GM18502 (cell line): ENCODE measurements around the gene FNDC11.
"Not testable (repeated sequence)": the region's sequence is repeated elsewhere in the genome, so short reads cannot be mapped to it uniquely, and the experiment has no call there.

Experiments
- ATAC-seq: cut with Tn5 transposase; IDR thresholded peaks from one replicate; pipeline ENCODE4 v1.9.1; 2021; ENCODE audit warnings: mild to moderate bottlenecking; ENCODE audit not compliant: unreplicated experiment, poor library complexity

Gene FNDC11

DNA sequence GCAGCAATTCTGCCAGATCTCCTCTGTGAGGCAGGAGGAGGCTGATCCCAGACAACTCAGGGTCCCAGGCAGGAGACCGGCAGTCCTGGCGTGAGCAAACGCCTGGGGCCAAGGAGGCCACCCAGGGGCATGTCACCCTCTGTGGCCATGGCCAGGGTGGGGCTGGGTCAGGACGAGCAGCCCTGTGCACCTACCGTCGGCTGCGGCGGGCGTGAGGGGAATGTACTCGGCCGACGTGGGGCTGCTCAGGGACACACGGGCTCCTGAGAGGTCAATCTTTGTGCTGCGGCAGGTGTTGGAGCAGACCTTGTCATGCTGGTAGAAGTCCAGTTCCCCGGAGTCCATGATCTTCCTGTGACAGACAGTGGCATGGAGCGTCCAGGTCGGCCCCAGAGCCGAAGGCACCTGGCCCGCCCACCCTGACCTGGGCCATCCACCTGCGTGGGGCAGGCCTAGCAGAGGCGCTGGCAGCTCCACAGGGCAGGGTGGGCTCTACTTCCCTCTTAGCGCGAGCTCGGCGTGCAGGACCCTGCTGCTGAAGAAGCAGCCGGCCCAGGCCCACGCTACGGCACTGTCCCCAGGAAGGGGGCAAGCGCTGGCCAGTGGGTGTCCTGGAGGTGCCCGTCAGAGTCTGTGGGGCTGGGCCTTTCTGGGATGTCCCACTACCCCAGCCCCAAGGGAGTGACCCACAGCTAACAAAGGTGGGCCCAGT, 41.6 kb downstream of the FNDC11 start:
- no peak for ATAC-seq

DNA sequence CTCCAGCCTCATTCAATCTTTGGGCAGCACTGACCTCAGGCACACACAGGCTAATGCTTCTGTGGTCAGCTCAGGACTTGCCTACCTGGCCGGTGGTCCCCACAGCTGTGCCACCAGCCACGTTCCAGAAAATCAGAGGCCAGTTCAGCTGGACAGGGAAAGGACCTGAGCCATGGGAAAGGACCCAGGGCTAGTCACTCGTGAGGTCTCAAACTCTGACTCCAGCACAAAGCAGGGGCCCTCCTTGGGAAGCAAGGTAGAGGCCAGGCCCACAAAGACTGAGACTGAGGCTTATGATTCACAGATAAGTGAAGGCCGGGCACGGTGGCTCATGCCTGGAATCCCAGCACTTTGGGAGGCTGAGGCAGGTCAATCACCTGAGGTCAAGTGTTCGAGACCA, 42.5 kb downstream of the FNDC11 start:
- ATAC-seq, result no peak

DNA sequence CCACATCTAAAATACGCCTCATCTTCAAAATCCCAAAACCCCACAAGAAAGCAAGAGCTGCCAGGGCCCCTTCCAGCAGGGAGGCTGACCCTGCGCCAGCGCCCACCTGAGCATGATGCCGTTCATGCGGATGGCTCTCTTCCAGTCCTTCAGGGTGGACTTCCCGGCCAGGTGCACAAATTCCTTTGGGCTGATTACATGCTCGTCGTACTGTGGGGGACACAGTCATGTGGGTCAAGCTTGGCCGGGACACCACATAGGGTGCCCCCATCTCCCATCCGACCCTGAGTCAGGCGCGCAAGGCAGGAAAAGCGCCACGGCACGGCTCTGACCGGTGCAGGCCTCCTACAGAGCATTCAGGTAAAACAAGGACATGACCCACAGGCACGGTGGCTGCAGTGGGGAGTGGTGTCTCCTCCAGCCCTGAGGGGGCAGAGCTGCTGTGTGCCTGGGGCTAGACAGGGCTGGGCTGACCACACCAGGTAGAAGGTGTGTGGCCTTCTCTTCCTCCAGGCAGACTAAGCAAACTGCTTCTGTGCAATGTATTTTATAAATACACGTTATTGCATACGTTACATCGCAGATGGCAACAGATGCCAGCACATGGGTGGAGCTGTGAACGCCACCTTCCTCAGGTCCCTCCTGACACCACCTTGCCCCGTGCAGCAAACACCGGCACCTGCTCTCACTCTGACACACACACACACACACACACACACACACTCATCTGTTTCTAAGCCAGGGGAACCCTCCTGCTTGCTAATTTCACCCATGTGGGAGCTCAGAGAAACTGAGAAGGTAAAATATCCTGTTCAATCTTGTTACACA, 43.9 kb downstream of the FNDC11 start:
- ATAC-seq, result no peak

DNA sequence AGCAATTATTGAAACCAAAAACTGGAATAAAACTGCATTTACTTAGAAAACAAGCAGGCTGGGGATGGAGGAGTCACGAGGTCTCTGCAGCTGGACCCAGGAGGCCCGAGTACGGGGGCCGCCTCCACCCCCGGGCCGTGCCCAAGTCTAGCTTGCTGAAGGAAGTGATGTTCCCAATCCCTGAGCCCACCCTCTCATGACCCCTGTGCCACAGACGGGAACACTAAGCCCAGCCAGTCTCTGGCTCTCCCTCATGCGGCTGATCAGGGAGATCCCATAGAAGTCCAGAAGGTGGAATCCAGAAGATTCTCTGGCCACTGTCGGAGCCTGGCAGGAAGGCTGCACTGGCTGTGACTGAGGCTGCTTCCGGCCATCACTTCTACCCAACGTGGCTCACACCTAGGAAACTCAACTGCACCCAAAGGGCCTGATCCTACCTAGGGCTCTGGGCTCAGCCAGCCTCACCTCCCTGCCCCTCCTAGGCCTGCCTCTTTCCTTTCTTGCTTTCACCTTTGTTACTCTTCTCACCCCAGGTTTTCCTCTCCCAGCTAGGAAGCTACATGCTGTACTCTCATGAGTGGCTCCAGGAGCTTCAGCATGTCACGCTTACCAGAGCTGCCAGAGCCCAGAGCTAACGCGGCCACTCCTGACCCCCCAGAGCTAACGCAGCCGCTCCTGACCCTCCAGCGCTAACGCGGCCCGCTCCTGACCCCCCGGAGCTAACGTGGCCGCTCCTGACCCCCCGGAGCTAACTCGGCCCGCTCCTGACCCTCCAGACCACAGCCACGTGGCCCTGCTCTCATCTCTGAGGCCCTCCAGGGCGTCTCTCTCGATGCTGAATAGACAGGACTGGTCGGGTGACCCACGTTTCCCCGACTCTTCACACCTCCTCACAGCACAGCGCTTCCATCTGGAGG, 44.8 kb downstream of the FNDC11 start:
- no peak for ATAC-seq

DNA sequence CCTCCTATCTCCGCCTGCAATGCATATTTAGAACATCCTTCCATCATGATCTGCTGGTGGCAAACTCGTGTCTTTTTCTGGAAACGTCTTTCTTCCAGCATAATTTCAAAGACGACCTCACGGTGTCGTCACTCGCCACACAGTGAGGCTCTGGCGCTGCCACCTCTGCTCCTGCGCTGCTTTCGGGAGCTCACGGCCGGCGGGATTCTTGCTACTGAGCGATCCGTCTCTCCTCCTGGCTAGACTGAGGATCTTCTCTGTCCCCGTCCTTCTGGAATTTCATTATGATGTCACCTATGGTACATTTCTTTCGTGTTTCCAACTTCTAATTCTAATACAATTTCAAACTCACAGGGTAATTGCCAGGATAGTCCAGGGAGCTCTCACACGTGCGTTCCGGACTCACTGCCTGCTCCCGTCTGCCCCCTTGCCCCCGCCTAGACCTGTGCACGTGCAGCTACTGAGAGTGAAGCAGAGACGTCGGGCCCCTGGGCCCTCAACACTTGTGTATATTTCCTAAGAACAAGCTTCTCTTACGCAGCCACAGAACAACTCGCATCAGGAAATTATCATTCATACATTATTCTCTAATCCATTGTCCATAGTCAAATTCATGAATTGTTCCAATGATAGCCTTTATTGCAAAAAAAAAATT, 45.6 kb downstream of the FNDC11 start:
- no peak for ATAC-seq

DNA sequence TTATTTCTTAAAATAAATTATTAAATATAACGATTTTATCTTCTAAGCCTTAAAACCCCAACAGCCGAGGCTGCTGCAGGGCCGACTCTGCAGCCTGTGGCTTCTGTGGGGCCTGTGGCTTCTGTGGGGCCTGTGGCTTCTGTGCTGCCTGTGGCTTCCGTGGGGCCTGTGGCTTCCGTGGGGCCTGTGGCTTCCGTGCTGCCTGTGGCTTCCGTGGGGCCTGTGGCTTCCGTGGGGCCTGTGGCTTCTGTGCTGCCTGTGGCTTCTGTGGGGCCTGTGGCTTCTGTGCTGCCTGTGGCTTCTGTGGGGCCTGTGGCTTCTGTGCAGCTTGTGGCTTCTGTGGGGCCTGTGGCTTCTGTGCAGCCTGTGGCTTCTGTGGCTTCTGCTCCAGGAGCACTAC, 47.7 kb downstream of the FNDC11 start:
- ATAC-seq, result not testable (repeated sequence)

DNA sequence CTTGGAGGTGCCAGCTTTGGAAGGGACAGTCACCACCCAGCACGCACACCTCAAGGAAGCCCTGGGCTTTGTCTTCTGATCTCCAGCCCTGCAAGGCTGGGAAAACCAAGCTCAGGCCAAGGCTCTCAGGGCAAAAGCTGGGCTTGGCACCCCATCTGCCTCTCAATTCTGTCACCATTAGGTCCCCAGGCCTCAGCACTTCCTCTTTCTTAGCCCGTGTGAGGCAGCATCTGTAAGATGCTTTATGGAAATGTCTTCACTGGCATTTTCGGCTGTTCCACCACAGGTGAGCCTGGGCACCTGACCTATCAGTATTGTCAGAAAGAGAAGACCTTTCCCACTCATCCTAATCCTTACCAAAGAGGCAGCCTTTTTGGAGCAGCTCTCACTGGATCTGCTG, 48.4 kb downstream of the FNDC11 start:
- ATAC-seq, result no peak
